RCC 7860 (cell line): ENCODE measurements around the gene NEAT1.

Experiments
- DNase-seq: peaks from one replicate; pipeline ENCODE4 v3.0.0-alpha.2; 2015; ENCODE audit warnings: low spot score
- FAIRE-seq: peaks from 2 replicates; lab custom pipeline; 2012; peaks lifted over from hg19 to GRCh38; lab: Jason Lieb, UNC

Gene NEAT1

DNA sequence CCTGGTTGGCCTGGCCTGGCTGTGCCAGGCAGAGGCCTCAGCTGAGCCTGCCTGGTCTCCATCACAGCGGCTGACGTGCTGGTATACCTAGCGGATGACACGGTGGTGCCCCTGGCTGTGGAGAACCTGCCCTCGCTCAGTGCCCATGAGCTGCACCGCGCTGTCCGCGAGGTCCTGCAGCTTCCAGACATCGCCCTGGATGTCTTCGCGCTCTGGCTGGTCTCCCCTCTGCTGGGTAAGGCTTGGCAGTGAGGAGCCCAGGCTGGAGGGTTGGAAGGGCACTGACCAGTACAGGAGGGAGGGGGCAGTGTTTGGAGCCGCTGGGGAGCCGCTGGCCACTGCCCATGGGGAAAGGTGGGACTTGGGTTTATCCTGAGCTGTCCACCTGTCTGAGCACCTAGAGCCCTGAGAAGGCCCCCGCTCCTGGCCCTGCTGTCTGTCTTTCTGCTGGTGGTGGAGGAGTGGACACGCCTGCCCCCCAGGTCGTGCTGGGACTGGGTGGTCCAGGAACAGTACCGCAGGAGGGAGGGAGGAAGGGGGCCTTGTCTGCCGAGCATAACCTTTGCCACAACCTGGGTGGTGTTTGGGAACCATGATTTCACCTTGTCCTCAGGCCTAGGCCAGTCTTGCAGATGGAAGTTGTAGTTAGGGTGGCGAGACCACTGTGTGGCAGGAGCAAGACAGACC is 33.2 kb upstream of the NEAT1 start:
- FAIRE-seq (no peak), DNase-seq (no peak)

GRCh38 chr11:65390099-65390941 is 32.3 kb upstream of the NEAT1 start:
- DNase-seq = no peak

GRCh38 chr11:65390996-65391395 is 31.6 kb upstream of the NEAT1 start:
- FAIRE-seq (no peak), DNase-seq (no peak)

More at GRCh38 chr11:65390099-65390941, 32.3 kb upstream of the NEAT1 start:
- no peak for FAIRE-seq

DNA sequence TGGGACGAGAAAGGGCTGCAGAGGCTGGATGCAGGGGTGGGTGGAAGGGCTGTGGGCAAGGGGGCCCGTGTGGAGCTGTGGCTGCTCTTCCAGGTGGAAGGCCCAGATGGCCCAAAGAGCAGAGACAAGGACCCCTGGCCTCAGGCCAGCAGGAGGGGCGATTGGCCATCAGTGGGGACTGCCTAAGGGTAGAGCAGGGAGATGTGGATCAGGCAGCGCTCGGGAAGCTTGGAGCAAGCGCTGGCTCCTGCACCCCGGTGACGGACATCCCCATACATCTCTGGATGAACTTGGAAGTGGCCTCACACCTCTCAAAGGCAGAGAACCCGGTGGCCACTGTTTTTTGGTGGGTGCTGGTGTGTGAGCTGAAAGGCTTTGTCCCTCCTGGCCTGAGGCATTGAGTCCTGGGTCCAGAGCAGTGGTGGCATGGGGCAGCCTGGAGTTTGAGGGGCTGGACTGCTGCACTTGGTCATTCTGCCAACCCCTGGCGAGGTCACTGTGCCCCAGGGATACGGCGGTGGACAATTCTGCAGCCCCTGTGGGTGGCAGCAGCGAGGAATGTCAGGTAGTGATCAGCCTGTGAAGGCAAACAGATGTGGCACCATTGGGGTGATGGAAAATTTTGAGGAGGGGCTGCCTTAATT is 30.3 kb upstream of the NEAT1 start:
- no peak for DNase-seq
- FAIRE-seq = no peak

DNA sequence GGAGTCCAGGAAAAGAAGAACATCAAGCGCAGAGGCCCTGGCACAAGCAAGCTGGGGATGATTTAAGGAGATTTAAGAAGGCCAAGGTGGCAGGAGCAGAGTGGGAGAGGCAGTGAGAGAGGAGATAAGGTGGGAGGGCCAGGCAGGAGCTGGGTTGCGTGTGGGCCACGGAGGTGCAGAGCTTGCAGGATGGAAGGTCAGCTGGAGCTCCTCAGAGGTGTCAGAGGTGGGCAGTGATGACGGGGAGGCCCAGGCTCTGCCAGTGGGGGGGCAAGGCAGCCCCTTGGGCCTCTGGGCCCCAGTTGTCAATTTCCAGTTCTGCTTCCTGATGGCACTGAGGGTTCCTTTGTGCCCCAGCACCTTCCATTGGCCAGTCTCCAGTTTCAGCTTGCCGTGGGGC is 29.7 kb upstream of the NEAT1 start:
- FAIRE-seq (no peak), DNase-seq (no peak)

DNA sequence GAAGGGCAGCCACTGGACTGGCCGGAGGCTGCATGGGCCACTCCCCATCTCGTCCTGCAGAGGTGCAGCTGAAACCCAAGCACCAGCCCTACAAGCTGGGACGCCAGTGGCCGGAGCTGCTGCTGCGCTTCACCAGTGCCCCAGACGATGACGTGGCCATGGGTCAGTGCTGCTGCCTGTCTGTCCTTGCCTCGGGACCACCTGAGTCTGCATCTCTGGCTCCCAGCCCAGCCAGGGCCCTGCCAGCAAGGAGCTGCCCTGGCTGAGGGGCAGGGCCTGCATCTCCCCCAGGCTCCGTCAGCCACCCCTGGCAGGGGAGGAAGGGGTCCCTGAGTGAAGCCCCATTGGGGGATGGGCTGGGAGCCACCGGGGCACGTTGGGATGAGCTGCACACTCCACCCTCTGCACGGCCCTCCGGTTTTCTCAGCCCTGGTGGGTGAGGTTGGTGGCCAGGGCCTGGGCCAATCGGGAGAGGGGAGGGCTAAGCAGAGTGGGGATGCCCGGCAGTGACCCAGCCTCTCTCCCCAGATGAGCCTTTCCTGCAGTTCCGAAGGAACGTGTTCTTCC is 29.0 kb upstream of the NEAT1 start:
- FAIRE-seq = no peak
- DNase-seq = no peak

- DNase-seq (no peak), FAIRE-seq (no peak)
These were observed 28.5 kb upstream of the NEAT1 start for GRCh38 chr11:65394125-65394536.

DNA sequence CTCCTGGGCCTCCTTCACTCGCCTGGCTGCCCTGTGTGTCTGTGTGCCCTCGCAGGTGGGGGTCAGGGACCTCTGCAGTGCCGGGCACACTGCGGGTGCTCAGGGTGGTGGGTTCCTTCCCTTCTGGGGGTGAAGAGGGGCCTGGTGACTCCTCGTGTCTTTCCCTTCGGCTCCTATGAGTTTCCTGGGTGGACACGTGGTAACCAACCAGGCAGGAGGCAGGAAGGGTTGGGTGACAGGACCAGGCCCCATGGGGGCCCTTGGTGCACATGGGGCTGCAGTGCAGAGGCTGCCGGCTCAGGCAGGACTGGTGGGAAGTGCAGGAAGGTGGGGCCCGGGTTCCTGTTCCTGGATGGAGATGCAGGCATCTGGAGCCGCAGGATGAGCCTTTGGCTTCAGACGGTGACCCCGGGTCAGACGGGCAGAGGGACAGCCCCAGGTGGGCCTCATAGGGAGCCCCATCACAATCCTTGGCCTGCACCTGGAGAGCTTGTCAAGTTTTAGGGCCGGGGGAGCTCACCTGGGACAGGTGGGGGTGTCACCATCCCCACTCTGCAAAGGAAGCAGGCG is 26.6 kb upstream of the NEAT1 start:
- FAIRE-seq (no peak), DNase-seq (no peak)

- no peak for DNase-seq
These were observed 25.5 kb upstream of the NEAT1 start for GRCh38 chr11:65396769-65397745.

GRCh38 chr11:65398362-65398910 is 24.2 kb upstream of the NEAT1 start:
- DNase-seq (no peak), FAIRE-seq (no peak)

More at GRCh38 chr11:65396769-65397745, 25.5 kb upstream of the NEAT1 start:
- no peak for FAIRE-seq

DNA sequence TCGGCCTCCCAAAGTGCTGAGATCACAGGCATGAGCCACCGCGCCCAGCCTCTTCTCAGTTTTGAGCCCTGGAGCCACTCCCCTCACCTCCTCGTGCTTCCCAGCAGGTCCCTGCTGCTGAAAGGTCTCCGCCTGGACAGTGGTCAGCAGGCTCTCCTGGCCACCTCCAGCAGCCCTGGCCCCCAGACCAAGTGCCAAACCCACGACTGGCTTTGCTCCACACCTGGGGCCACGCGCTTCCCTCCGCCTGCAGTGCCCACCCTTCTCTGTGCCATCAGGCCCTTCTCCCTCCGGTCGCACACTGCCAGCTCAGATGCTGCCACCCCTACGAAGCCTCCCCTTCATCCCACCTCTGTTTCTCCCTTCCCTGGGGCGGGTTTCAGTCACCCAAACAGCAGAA is 23.3 kb upstream of the NEAT1 start:
- DNase-seq (no peak), FAIRE-seq (no peak)

- no peak for FAIRE-seq
- DNase-seq = no peak
These were observed 22.8 kb upstream of the NEAT1 start for GRCh38 chr11:65399845-65400244.

GRCh38 chr11:65400307-65401072 is 22.1 kb upstream of the NEAT1 start:
- FAIRE-seq (no peak), DNase-seq (no peak)

- DNase-seq (no peak), FAIRE-seq (no peak)
These were observed 21.4 kb upstream of the NEAT1 start for GRCh38 chr11:65401073-65401802.

DNA sequence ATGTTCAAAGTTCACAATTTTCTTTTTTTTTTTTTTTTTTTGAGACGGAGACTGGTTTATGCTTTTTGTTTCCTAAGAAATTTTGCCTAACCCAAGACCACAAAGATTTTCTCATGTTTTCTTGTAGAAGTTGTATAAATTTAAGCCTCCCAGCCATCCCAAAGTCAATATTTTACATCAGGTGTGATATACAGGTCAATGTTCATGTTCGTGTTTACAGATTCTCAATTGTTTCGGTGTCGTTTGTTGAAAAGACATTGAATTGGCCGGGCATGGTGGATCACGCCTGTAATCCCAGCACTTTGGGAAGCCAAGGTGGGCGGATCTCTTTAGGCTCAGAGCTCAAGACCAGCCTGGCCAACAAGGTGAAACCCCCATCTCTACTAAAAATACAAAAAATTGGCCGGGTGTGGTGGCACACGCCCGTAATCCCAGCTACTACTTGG is 20.8 kb upstream of the NEAT1 start:
- FAIRE-seq (no peak), DNase-seq (no peak)

GRCh38 chr11:65402790-65403189 is 19.8 kb upstream of the NEAT1 start:
- no peak for DNase-seq
- FAIRE-seq = no peak

GRCh38 chr11:65403607-65404121 is 18.9 kb upstream of the NEAT1 start:
- FAIRE-seq = no peak

GRCh38 chr11:65404210-65404609 is 18.4 kb upstream of the NEAT1 start:
- DNase-seq = no peak
- FAIRE-seq = no peak

More at GRCh38 chr11:65403607-65404121, 18.9 kb upstream of the NEAT1 start:
- no peak for DNase-seq
